ENCODE measurements around the gene EFCAB14.
"Not testable (repeated sequence)": the region's sequence is repeated elsewhere in the genome, so short reads cannot be mapped to it uniquely, and the experiment has no call there.

Gene EFCAB14

DNA sequence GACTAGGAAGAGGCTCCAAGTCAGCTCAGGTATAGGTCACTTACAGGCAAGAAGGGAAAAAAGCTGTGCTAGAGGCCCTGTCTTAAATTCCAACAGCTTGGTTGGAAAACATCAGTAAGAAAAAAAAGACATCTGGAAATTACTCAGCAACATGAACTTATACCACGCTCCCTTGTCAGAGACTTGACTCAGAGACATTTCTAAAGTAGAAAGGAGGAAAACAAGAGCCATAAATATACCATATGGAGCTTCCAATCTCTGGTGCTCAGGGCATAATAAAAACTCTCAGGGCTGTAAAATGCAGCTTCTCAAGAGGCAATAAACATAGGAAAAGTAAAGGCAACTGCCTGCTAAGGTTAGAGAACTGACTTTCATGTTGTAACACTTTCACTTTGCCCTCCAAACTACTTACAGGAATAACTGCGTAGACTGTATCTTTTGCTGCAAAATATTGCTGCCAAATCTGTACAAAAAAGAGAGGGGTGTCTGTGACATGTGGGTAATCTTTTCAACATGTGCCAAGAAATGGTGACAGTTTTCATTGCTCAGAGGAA is 65.4 kb downstream of the EFCAB14 start:
- no peak for DNase-seq

DNA sequence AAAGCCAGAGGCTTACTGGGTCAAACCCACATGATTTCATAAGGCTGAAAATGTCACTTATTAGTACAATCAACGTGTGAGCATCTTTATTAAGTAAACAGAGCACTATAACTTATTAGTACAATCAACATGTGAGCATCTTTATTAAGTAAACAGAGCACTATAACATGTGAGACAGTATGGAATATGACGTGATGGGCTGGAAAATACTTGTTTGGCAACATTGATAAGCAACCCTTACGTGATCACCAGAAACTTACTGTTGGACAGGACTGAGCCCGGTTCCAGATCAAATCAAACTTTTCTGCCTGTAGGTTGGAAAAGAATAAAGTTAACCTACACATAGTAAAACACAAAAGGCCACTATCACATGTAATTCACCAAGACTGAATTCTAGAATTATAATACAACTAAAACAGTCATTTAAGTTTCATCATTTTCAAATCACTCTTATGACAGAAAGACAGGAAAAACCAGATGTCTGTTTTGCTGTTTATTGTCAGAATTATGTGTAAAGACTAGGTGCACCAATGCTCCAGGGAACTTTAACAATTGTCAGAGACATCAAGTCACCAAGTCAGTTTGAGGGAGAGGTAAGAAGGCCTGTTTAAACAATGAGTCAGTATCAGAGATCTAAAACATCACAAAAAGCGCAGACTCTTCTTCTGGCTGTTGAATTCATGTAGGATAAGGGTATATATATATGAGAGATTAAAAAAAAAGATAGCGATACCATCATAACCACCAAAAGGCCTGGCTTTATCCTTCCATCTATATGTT is 66.4 kb downstream of the EFCAB14 start:
- peak in 1 of 5 experiments; percentile 51 for DNase-seq

DNA sequence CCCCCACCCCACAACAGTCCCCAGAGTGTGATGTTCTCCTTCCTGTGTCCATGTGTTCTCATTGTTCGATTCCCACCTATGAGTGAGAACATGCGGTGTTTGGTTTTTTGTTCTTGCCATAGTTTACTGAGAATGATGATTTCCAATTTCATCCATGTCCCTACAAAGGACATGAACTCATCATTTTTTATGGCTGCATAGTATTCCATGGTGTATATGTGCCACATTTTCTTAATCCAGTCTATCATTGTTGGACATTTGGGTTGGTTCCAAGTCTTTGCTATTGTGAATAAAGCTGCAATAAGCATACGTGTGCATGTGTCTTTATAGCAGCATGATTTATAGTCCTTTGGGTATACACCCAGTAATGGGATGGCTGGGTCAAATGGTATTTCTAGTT is 67.8 kb downstream of the EFCAB14 start:
- DNase-seq: not testable (repeated sequence)

DNA sequence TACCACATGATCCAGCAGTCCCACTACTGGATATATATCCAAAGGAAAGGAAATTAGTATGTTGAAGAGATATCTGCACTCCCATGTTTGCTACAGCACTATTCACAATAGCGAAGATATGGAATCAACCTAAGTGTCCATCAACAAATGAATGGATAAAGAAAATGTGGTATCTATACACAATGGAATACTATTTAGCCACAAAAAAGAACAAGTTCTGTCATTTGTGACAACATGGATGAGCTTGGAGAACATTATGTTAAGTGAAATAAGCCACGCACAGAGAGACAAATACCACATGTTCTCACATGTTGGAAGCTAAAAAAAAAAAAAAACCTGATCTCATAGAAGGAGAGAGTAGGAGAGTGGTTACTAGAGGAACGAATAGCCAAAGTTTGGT is 68.4 kb downstream of the EFCAB14 start:
- no peak for DNase-seq

DNA sequence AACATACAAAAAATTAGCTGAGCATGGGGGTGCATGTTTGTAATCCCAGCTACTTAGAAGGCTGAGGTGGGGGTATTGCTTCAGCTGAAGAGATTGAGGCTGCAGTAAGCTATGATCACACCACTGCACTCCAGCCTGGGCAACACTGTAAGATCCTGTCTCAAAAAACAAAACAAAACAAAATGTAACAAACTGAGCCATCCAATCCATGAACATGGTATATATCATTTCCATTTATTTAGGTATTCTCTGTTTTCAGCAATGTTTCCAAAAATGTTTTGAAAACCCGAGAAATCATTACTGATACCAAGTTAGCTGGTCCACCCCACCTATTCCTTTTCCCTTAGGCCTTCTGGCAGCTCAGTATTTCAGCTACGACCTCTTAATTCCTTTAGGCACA is 69.2 kb downstream of the EFCAB14 start:
- DNase-seq: no peak

DNA sequence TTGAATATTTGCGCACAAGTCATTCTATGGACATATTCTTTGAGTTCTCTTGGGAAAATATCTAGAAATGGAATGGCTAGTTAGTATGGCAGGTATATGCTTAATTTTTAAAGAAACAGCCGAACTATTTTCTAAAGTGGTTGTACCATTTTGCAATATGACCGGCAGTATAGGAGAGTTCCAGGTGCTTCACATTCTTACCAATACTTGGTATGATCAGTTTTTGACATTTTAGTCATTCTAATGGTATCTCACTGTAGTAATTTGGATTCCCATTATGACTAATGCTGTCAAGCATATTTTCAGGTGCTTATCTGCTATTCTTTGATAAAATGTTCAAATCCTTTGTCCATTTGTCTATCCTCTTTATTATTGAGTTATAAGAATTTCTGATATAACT is 71.3 kb downstream of the EFCAB14 start:
- DNase-seq: no peak

DNA sequence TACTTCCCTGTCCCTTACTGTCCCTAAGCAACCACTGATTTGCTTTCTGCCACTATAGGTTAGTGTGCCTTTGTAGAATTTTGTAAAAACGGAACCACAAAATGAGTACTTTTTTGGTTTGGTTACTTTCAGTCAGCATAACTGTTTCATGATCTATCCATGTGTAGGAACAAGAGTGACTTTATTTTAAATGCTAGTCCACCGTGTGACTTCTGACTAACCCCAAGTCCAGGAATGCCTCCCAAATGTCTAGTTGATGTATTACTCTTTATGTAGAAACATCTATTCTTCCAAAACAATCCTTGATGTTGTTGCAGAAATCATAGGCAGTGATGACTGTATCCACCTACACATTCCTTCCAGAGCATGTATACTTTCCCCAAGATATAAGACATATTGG is 72.1 kb downstream of the EFCAB14 start:
- no peak for DNase-seq

DNA sequence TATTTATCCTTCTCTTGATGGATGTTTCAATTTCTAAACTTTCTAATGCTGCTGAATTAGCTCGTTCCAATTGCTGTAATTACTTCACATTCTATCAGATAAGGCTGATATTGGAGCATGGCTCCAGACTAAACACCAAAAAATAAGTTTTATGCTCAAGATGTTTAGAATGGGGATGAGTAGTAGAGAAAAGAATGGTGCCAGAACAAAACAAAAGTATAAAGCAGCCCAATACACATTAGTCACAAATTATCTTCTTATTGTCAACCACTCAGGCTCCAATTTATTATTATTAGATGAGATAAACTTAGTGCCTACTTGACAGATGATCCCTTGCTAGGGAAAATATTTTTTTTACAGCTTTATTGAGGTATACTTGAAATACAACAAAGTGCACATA is 72.6 kb downstream of the EFCAB14 start:
- no peak for DNase-seq

DNA sequence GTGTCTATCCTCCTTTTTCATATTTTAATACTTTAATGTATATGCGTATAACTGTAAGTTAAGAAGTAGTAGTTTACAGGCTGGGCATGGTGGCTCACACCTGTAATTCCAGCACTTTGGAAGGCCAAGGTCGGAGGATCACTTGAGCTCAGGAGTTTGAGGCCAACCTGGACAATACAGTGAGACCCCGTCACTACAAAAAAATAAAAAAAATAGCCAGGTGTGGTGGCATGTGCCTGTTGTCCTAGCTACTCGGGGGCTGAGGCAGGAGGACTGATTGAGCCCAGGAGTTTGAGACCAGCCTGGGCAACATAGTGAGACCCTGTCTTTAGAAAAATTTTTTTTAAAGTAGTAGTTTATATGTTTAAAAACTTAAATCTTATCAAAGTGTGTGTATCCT is 73.1 kb downstream of the EFCAB14 start:
- no peak for DNase-seq

DNA sequence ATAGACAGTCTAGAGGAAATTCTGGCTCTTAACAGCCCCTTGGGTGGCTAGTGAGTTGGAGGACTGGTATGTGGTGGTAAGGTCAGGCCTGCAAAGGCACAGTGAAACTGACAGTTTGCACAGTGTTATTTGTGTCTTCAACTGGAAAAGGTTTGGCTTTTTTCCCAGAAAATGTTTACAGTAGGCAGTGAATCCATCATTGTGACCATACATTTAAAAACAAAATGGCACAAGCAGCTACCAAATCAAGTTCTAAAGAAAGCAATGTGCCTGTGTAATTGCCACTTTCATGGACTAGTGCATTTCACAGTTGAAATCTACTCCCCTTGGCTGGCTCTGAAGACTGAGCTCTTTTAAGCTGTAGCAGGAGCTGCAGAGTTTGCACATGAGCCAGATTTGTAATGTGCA is 75.5 kb downstream of the EFCAB14 start:
- DNase-seq: no peak

DNA sequence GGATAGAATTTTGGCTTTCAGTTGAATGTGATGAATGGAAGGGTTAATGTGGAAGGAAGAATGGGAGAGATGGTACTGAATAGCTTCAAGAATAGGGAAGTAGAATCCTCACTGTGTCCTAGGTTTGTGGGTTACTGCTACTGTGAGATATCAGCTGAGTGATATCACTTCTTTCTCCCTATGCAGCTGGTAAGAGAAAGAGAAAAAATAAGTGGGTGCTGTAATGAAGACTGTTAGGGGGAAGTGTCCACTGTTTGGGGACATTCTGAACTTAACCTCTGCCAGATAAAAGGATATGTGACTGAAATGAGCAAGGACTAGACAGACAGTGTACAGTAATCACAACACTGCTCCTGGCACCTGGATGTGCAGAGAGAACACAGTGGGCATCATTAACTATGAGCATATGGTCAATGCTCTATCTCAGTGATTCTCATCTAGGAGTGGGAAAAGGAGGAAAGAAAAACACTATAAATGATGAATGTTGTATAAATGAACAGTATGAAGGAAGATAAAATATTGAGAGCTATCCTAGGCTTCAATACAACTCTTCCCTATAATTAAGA is 76.7 kb downstream of the EFCAB14 start:
- no peak for DNase-seq

DNA sequence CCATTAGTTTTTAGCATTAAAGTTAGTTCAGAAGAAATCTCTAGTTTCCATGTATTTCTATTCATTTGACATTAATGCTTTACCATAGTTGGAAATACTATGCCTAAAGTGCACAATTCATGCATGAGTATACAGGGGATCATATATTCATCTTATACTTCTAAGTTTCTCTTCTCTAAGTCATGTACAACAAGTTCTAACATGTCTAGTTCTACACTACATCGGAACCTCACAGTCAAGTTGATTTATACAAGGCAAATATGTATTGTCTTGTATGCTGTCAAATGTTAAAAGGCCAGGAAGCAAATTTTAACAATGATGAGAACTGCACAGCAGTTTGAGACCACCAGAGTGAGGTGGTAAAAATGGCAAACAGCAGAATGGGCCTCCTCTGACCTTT is 79.4 kb downstream of the EFCAB14 start:
- no peak for DNase-seq

DNA sequence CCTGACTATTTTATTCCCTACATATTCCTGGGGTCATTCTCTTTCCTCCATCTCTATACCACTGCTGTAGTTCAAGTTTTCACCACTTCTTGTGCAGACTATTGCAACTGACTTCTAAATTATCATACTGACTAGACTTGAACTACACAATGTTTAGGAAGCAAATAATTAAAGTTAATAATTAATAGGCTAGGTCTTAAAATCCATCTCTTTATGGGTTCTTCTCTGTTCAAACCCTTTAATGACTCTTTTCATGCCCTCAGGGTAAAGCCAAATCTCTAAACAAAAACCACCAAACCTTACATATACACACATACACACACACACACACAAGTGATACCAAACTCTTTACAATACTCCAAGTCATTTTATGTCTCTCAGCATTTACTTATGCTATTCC is 80.0 kb downstream of the EFCAB14 start:
- DNase-seq: no peak

DNA sequence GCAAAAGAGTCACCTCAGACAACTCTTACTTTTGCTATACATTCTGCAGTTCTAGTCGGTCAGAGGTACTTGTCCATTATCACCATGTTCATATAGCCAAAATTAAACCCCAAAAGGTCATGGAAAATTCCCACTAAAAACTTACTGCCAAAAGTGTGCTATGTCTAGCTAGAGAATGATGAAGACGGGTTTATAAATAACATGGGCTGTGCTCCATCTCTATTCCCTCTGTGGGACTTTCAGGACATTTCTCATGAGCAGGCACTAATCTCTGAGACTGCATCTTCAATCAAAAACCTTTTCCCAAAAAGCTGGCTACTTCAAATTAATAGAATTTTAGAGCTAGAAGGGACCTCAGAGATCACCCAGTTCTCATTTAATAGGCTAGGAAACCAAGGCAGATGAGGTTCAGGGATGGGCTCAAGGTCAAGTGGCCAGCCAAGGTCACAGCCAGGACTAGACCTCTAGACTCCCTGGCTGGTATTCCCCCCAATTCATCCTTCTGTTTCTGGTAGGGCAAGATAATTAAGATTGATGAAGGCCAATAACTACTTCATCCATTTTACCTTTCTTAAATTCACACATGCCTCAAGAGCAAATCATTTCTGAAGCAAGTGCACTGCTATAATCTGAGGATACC is 81.3 kb downstream of the EFCAB14 start:
- no peak for DNase-seq

DNA sequence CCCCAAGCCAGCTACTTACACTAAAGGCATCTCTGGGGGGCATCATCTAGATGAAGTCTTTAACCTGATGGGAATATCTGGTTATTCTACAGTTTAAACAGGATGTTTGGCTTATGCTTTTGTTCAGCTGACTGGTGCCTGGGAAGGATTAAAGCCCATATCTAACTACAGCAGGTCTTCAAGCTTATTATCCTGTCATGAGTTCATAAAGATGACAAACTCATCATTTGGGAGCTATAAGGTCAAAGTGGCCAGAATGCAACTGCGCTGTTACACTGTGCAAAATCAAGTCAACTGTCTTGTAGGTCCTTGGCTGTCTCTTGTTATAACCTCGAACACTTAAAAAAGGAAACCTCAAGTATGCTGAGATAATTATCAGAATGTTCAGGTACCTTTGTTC is 83.7 kb downstream of the EFCAB14 start:
- DNase-seq: no peak

DNA sequence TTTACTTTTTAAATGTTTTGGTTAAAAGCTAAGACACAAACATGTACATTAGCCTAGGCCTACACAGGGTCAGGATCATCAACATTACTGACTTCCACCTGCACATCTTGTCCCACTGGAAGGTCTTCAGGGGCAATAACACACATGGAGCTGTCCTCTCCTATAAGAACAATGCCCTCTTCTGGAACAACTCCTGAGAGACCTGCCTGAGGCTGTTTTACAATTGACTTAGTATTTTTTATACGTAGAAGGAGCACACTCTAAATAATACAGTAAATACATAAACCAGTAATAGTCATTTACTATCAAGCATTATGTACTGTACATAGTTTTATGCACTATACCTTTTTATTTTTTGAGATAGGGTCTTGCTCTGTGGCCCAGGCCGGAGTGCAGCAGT is 88.2 kb downstream of the EFCAB14 start:
- no peak for DNase-seq

Data from T-helper 2 cell (primary cell).